NCI-H345 (cell line): ENCODE results near the gene MAP3K14.
"Not testable (repeated sequence)": the region's sequence is repeated elsewhere in the genome, so short reads cannot be mapped to it uniquely, and the experiment has no call there.

ENCODE experiments used
- DNase-seq: peaks from one replicate; lab custom pipeline; 2025; lab: John Stamatoyannopoulos, UW

MAP3K14 gene

DNA sequence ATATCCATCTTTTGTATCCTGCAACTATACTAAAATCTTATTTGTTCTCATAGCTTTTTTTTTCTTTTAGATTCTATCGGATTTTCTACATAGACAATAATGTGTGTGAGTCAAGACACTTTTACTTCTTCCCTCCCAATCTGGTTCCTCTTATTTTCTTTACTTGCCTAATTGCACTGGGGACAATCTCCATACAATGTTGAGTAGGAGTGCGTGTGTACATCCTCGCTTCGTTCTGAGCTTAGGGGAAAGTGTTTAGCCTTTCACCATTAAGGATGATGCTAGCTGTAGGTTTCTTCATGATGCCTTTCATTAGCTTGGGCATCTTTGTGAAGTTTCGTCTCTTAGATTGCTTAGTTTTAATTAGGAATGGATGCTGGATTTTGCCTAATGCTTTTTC is 57.8 kb downstream of the MAP3K14 start:
- no peak for DNase-seq

DNA sequence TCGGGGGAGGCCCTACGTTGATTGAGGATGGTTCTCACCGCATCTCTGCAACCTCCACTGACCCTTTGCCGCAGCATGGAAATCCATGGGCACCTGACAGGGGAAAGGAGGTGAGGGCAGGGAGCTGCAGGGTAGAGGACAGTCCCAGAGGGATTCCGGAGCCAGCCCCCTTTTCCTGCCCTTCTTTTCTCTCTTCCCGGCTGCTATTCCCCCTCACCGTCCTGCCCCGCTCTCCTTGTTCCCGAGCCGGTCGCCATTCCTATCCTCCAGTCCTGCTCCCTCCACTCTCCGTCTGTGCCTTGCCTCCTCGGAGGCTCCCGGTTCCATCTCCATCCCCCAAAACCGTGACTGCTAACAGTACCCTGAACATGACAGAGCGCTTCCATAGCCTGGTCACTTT is 59.7 kb downstream of the MAP3K14 start:
- DNase-seq = no peak

DNA sequence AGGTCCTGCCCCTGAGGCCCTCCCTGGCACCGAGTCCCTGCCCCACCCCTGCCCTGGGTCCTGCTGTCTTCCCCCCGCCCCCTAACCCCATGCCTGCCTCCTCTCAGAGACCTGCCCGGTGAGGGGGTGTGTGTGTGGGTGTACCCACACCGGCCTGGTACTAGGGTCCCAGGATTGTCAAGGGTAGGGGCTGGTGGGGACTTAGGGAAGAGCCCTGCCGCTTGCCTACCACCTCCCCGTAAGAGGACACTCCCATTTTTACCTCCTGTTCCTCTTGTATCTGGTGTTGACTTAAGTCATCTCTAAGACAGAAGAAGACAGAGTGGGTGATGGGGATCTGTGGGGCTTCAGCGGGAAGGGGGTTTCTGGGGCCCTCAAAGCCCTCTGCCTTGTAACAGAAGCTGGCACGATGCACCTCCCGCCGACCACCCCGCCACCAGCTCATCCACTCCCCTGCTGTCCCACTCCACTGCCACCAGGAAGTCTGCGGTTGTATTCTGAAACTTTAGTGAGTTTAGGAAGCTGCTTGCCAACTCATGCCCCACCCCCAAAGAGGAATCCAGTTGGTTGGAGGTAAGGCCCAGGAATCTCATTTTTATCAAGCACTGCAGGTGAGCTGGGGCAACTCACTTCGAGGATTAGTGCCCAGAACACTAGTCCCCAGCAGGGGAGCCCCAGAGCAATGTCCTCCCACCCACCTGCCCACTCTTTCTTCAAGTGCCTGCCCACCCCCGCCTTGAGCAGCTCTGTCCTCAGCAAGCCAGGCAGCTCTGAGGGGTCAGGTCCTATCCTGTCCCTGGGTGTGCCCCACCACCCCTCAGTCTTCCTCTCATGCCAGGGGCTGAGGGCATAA is 60.5 kb downstream of the MAP3K14 start:
- DNase-seq = no peak

DNA sequence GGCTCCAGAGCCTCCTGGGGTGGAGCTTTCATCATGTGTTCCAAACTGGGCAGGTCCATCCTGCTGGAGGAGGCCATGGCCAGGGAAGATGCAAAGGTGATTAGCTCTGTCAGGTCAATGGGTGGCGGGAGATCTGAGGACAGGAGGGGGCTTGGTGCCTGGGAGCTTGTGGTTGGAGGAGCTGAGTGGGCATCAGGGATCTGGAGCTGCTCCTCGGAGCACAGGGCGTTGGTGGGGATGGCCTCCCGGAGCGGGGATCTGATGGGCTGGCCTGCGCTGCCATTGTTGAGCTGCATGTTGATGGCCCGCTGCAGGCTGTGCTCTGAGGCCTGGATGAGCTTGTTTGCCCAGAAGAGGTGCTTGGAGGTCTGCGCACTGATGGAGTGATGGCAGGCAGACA is 61.5 kb downstream of the MAP3K14 start:
- no peak for DNase-seq

DNA sequence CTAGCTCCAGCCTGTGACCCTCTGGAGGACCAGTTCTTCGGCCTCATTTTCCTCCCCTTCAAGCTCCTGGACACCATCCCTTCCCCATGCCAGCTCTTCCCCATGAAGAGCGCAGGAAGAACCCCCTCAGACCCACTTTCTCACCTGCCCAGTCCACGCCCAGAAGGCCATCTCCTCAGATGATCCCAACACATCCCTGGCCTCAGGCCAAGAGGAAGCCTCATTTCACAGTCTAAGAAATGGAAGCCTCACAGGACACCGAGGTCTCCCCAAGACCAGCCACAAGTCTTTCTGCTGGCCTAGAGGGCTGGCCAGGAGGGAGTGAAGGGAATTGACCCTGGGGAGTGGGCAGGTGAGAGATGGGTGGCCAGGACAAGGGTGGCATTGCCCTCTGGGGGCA is 62.9 kb downstream of the MAP3K14 start:
- no peak for DNase-seq

DNA sequence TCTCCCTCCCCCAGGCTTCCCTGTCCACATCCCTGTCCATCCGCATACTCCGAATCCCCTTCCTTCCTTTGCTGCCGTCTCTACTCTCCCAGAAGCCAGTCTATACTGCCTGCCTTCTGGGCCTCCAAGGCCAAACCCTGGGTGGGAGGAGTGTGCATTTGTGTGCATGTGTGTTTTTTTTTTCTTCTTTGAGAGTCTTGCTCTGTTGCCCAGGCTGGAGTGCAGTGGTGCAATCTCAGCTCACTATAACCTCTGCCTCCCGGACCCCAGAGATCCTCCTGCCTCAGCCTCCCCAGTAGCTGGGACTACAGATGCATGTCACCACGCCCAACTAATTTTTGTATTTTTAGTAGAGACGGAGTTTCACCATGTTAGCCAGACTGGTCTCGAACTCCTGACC is 63.6 kb downstream of the MAP3K14 start:
- DNase-seq = not testable (repeated sequence)

DNA sequence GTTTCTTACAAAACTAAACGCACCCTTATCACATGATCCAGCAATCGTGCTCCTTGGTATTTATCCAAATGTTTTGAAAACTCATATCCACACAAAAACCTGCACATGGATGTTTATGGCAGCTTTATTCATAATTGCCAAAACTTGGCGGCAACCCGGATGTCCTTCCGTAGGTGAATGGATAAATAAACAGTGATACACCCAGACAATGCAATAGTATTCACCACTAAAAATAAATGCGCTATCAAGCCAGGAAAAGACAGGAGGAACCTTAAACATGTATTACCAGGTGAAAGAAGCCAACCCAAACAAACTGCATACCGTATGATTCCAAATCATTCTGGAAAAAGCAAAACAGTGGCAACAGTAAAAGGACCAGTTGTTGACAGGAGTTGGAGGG is 64.9 kb downstream of the MAP3K14 start:
- DNase-seq = no peak

DNA sequence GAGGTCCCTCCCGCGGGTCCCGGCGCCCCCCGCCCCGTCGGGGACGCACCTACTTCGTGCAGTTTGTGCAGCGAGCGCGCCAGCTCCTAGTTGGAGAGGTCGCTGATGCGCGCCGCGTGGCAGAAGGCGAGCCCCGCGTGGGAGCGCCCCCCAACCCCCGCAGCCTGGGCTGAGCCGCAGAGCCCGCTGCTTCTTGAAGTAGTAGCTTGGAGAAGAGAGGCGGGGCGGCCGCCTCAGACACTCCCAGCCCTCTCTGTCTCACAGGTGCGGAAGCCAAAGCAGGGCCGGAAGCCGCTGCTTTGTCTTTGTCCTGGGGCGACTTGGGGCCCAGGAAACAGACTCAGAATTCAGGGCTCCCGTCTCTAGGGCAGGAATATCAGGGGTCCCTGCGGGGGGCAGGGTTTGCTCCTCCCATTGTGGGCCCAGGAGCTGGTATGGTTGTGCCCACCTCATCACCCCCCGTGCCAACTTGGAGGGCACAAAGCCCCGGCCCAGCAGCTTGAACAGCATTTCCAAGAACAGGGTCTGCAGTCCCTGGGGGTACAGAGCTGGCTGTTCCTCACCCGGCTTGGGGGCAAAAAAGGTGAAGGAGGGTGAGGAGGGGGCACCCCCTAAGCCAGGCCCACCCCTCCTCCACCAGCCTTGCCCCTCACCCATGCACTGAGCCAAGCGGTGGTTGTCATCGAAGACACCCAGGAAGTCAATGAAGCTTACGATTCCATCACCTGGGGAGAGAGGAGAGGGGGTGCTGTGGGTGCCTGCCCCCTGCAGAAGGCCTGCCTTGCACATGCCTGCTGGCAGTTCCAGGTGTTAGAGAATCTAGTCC is 68.5 kb downstream of the MAP3K14 start:
- peak; percentile 59 for DNase-seq

DNA sequence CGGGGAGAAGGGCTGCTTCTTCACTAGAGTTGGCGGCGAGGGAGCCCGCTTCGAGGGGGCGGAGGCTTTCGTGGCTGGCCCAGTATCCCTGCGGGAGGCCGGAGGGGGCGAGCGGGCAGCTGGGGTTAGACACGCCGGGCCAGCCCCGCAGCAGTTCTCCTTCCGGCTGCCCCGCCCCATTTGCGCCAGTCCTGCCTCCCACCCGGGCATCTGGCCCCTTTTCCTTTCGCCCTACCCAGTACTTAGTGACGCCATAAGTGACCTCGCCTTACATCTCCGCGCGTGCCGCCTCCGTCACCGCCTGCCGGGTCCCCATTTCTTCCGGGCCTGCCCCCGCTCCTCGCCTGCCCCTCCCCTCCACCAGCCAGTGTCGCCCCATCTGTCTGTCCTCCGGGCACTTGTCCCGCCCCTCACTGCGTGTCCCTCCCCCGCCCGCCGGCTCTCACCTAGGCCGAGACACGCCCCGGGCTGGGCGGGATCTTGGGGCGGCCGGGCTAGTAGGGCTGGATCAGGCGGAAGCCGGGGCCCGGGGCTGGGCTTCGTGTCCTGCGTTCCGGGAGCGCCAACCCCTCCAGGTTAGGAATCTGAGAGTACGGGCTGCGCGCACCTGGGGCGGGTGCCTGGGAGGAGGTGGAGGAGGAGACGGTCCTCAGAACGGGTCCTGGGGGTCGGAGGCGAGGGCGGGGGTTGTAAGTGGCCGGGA is 69.2 kb downstream of the MAP3K14 start:
- DNase-seq = peak; percentile 98

DNA sequence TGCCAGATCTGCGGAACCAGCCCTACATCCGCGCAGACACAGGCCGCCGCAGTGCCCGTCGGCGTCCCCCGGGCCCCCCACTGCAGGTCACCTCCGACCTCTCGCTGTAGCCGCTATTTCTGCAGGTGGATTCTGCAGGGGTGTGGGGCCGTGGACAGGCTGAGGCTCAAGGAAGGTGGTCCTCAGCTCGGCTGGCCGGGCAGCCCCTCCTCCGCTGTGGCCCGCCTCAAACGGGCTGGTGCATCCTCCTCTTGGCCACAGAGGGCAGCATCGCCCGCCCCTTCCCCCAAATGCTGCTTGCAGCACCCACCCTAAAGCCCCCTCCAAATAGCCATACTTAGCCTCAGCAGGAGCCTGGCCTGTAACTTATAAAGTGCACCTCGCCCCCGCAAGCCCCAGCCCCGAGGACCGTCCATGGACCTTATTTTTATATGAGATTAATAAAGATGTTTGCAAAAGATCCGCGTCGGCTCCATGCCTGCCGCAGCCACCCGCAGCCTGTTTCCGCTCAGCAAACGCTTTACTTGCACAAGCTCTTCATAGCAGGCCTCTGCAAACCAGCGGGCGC is 69.9 kb downstream of the MAP3K14 start:
- peak; percentile 67 for DNase-seq

DNA sequence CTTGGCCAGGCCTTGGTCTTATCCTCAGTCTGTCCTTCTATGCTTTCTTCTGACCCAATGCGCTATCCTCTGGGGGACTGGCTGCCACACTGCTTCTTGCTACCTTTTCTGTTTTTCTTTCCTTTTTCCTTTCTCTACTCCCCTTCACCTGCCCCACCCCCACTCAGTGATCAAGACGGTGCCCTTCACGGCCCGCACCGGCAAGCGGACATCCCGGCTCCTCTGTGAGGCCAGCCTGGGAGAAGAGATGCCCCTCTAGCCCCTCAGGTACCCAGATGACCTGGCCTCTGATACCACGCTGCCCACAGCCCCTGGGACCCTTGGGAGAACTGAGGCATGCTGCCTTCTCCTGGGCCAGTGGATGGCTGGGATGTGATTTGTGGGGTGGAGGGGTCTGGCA is 70.5 kb downstream of the MAP3K14 start:
- DNase-seq = no peak

DNA sequence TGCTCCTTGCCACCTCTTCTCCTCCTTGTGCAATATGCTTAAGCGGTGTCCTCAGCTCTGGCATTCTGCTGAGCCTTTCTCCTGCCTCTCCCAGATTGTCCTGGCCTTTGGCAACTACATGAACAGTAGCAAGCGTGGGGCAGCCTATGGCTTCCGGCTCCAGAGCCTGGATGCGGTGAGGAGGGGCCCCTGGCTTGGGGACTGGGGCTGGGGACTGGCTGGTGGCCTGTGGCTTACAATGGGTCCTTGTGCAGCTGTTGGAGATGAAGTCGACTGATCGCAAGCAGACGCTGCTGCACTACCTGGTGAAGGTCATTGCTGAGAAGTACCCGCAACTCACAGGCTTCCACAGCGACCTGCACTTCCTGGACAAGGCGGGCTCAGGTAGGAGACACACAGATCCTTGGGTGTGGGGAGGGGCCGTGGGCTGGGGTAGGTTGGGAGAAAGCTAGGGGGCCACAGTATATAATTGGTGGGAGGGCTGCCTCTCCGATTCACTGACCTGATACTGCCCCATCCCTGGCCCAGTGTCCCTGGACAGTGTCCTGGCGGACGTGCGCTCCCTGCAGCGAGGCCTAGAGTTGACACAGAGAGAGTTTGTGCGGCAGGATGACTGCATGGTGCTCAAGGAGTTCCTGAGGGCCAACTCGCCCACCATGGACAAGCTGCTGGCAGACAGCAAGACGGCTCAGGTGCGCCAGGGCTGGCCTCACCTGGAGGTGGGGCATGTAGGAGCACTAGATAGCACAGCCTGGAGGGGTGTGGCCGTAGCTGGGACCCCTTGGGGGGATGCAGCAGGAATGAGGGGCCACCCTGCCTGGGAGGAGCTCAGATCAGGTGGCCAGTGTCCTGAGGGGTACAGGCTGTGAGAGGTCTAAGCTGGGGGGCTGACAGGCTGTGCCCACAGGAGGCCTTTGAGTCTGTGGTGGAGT is 71.8 kb downstream of the MAP3K14 start:
- no peak for DNase-seq

DNA sequence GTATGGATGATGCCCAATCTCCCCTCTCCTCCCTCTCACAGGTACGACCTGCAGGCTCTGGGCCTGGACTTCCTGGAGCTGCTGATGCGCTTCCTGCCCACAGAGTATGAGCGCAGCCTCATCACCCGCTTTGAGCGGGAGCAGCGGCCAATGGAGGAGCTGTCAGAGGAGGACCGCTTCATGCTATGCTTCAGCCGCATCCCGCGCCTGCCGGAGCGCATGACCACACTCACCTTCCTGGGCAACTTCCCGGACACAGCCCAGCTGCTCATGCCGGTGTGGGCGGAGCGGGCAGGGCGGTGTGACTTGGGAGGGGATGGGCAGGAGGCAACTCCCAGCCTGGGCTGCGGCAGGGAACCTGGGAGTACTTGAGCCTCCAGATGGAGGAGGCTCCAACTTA is 73.1 kb downstream of the MAP3K14 start:
- no peak for DNase-seq

DNA sequence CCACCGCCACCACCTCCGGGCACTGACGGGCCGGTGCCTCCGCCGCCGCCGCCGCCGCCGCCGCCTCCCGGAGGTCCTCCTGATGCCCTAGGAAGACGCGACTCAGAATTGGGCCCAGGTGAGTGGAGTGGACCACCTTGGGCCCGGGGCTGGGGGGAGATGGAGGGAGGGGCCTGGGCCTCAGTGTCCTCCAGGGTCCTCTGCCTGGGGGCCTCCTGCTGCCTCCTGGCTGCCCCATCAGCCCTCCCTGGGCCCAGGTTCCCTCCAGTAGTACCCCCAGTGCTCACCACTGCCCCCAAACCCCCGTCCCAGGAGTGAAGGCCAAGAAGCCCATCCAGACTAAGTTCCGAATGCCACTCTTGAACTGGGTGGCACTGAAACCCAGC is 74.8 kb downstream of the MAP3K14 start:
- DNase-seq = no peak

DNA sequence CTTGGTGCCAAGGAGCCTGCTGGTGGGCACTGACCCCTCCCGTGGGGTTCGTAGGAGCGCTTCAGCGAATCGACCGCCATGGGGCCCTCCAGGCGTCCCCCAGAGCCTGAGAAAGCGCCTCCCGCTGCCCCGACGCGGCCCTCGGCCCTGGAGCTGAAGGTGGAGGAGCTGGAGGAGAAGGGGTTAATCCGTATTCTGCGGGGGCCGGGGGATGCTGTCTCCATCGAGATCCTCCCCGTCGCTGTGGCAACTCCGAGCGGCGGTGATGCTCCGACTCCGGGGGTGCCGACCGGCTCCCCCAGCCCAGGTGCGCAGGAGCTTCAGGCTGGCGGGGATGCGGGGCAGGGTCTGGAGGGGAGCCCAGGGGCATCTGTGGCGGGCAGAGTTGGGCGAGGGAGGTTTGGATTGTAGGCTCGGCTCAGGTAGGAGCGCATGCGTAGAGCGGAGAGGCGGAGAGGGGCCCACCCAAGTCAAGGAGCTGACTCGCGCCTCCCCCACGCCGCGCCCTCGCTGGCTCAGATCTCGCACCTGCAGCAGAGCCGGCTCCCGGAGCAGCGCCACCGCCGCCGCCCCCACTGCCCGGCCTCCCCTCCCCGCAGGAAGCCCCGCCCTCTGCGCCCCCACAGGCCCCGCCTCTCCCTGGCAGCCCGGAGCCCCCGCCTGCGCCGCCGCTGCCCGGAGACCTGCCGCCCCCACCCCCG is 75.3 kb downstream of the MAP3K14 start:
- peak; percentile 84 for DNase-seq

DNA sequence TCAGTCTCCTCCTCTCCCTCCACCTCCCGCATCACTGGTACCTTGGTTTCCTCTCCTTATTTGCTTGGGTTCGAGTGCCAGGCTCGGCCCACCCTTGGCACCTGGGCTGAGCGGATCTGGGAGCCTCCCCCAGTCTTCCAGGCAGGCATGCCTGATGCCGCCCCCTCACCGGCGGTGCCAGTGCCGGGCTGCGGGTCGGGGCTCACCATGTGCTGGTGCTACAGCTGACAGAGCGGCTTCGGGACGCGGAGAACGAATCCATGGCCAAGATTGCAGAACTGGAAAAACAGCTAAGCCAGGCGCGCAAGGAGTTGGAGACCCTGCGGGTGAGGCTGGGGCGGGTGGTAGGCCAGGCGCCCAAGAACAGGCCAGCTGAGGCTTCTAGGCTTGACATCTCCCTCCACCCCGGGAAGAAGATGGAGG is 75.9 kb downstream of the MAP3K14 start:
- no peak for DNase-seq

DNA sequence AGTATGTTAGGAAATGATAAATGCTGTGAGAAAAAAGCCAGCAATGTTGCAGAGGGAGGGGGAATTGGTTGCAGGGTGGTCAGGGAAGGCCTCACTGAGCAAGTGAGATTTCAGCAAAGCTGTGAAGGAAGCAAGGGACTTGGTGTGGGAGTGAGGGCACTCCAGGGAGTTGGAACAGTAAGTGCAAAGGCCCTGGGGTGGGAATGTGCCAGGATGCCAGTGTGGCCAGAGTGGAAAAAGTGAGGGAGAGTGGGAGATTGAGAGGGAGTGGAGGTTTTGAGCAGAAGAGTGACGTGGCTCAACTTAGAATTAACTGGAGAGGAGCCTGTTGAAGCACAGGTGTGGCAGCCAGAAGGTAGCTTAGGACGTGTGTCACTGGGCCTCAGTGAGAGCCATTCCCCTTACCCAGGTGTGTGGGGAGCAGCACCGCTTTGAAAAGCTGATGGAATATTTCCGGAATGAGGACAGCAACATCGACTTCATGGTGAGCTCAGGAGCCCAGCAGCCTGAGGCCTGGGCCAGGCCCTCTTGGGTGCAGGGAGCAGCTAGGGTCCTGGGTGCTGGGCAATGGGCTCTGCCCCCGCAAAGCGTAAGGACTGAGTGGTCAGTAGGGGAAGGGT is 78.6 kb downstream of the MAP3K14 start:
- DNase-seq = no peak

DNA sequence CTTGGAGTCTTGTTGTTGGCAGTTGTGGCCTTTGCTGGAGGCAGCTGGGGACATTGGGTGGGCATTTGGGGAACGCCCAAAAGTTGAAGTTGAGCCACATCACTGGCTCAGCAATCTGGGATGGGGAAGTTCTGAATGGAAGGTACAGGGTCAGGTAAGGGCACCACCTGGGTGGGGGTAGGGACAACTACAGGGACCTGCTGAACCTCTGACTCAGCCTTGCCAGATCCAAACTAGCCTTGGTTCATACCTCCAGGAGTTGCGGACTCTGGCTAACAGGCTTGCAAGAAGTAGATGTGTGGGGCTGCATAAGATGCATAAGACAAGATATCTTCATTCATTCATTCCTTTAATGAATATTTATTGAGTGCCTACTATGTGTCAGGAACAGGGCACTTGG is 79.1 kb downstream of the MAP3K14 start:
- DNase-seq = no peak

DNA sequence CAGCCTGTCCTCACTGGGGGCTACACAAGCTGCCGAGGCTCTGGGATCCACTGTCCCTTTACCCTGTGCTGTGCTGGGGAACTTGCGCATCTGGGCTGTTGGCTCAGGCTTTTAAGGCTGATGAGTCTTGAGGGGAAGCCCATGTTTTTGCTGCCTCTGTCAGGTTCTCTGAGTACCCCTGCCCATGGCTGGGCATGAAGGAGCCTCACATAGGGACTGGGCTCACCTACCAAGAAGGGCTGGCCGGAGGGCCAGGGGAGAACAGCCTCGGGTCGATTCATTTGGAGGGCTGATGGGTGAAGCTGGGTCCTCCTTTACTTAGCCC is 80.6 kb downstream of the MAP3K14 start:
- DNase-seq = no peak
